HG02763 (cell line): ENCODE measurements around the gene MACROH2A2.
"Not testable (repeated sequence)": the region's sequence is repeated elsewhere in the genome, so short reads cannot be mapped to it uniquely, and the experiment has no call there.

Source experiments
- ATAC-seq: cut with Tn5 transposase; IDR thresholded peaks from one replicate; pipeline ENCODE4 v1.9.1; 2021; ENCODE audit warnings: mild to moderate bottlenecking, moderate library complexity; ENCODE audit not compliant: unreplicated experiment

The MACROH2A2 gene

DNA sequence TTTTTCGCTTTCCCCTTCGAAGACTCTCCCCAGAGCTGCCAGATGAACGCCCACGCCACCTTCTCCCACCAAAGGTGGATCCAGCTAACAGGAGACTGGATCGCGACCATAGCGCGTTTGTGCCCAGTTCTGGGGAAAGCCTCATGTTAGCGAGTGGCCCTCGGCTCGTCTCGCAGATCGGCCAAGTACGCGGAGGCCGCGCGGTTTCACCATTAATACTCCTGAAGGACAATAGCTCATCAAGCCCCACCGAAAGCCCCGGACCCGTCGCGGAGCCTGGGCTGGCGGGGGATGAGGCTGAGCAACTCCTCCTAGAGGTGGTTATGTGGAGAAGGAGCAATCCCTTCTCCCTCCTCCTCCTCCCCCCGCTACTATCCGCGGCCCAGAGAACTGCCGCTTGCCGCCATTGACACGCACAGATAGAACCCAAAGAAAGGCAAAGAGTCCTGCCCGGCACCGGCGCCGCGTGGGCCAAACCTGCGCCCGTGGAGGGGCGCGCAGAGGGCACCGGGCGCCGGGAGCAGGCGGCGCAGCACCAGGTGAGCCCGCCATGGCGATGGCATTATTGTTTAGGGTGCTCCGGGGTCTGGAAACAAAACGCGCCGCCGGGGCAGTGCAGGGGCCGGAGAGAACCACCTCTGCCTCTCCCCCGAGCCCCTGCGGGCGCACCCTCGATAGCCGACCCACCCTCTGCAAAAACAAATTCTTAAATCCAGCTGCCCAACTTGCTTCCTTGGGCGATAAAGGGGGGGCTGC, at the start of gene MACROH2A2:
Gene MACROH2A2 (plus strand): TSS at position 385 of the 756 bp plus-strand sequence. CDS start 22,813 bp downstream, outside the sequence.
- ATAC-seq, result no peak

DNA sequence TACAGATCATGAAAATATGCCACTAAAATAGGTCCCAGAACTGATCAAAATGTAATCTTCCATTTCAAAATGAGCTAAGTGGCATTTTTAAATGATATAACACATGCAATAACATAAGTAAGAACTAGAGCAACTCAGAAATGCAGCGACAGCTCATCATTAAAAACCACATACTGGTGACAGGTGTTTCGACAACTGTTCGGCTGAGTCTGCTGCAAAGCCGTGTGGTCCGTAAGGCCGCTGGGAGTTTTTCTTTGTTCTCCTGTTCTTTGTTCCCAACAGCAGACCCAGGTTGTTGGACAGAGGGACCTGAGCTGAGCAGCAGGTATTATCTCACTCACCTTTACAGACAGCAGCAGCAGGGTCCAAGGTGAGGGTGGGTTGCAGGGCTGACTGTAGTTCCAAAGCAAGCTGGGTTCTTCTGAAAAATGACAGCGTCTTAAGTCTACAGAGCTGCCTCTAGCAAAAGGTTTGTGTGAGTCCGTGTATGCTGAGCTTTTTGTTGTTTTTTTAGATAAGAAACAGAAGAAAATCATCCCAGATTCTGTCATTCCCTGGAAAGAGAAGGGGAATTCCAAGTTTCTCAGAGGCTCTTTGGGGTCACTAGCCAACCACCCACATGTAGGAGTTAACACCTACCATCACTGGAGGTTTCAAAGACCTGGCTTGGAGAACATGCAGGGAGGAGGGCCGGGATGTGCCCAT, 45.4 kb upstream of the MACROH2A2 start:
- no peak for ATAC-seq

GRCh38 chr10:70031215-70031614, 21.4 kb upstream of the MACROH2A2 start:
- no peak for ATAC-seq

- ATAC-seq, result no peak
These were observed 19.9 kb upstream of the MACROH2A2 start for GRCh38 chr10:70032667-70033289.

DNA sequence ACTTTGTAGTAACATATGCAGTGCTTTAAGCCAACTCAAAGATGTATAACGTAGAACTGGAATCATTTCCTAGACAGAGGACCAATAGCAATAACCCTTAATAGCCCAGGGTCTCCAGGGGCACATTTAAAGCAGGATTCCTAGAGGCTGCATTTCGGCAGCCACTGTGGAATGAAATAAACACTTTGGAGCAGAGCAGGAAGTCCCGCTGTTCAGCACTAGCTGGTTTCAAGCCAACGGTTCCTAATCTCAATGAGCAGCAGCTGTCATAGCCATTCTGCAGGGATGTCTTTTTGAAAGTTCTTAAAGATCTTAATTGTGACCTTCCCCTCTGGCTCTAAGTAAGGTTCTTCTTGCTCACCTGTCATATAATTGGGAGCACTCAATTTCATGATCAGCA, 18.4 kb upstream of the MACROH2A2 start:
- ATAC-seq, result no peak

DNA sequence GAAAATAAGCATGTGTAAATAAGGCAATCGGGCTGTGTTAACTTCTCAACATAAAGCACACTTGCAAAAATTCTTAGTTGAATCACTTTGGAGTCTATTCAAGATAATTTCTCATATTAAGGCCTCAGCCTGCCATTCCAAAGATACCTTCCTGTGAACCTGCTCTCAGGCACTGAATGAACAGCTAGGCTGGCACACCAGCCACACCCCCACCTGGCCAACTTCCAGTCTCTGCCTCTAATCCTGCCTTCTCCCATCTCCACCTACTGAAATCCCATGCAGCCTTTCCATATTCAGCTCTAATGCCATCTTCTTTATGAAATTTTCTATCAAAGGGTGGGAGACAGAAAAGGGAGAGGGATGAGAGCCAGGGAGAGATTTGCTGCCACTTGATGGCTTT, 17.1 kb upstream of the MACROH2A2 start:
- no peak for ATAC-seq

DNA sequence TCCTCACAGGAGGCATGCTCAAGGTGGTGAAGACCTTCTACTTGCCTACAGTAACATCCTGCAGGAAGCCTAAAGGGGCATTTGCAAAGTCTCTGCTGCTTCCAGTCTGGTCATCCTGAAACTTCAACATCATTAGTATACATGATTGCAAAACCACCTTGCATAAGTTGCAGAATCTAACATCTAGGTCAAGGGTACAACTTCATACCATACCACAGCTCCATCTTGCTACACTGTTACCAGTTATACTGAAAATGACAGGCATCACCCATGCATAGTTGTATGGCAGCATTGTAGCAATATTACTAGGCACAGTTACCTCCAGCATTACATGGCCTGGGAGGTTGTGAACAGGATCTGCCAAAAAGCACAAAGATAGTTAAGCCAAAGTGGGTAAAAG, 13.7 kb upstream of the MACROH2A2 start:
- ATAC-seq, result no peak

DNA sequence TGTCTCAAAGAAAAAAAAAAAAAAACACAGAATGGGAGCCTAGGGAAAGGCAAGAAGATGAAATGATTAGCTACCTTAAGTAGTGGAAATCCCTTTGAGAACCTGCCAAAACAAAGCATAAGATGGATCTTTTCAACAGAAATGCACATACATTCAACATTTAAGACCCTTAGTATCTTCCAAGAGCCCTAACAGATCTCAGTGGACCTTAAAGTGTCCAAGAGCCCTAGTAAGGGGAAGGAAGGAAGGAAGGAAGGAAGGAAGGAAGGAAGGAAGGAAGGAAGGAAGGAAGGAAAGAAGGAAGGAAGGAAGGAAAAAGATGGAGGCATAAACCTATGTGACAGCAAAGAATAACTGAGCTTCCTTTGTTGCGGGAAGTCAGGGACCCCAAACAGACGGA, 11.6 kb upstream of the MACROH2A2 start:
- ATAC-seq, result no peak

- not testable (repeated sequence) for ATAC-seq
These were observed 10.9 kb upstream of the MACROH2A2 start for GRCh38 chr10:70041739-70042138.

DNA sequence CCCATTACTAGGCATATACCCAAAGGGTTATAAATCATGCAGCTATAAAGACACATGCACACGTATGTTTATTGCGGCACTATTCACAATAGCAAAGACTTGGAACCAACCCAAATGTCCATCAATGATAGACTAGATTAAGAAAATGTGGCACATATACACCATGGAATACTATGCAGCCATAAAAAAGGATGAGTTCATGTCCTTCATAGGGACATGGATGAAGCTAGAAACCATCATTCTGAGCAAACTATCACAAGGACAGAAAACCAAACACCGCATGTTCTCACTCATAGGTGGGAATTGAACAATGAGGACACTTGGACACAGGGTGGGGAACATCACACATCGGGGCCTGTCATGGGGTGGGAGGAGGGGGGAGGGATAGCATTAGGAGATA, 5.6 kb upstream of the MACROH2A2 start:
- not testable (repeated sequence) for ATAC-seq

DNA sequence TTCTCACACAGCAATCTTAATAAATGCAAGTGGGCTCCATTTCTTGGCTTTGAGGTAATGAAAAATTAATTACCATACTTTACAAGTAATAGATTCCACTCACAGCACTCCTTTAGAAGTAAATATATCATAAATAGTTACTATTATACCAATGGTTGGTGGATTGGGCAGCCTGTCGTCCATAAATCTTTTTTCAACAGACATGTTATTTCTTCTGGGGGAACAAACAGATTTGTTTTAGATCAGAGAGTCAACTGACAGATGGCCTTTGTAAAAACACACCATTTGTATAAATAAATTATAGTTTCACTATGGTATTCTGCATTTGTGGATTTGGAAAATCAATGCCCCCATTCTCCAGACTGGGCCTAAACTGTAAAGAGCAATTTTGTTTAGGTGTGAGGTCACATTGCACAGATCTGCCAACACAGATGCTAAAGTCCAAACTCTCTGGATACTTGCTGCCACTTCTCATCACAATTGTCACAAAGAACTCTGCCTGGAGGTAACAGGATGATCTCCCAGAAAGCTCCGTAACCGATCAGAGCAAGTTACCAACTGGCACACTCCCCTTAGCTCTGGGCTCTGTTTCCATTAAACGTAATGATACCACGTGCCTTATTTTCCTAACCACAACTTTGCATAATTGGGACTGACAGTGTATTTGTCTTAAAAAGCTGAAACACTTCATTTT, 4.5 kb upstream of the MACROH2A2 start:
- no peak for ATAC-seq

DNA sequence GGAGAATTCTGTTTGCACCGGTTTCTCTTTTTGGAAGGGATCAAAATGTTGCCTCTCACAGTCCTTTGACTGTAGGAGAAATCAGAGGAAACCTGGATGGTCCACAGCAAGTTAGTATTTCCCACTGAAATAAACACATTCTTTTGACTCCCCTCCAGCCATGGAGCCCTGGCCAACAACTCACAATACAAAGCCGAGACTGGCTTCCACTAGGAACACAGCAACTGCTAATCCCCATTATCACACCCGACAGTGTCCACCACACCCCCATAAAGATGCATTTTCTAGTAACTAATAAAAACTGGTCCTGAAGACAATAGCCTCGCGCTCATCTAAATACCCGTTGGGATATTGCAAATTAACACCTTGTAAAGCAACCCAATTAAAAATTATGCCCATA, 798 bp upstream of the MACROH2A2 start:
- no peak for ATAC-seq

DNA sequence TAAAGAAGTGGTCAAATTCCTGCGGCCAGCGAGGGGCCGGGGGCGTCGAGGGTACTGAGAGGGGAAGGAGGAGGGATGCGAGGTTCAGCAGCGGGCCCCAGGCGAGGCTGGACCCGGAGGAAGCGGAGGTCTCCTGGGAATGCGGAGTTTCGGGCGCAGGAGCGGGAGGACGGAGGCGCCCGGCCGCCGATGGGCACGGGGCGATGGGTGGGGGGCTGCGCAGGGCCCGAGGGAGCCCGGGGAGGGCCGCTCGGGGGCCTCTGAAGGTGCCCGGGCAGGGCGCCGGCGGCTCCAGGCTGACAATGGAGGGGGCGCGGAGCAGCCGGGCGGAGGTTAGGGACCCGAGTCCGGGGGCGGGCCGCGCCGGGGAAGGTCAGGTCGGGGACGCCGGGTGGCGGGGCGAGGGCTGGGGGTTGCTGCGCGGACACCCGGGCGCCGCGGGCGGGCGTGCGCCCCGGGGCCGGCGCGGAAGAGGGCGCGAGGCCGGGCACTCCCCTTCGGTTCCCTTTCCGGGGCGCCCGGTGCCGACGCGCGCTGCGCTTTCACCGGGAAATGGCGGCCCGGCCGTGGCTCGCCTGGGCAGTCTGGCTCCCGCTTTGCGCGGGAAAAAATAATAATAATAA, 683 bp downstream of the MACROH2A2 start:
- no peak for ATAC-seq

- ATAC-seq, result no peak
These were observed 1.2 kb downstream of the MACROH2A2 start for GRCh38 chr10:70053841-70054288.

DNA sequence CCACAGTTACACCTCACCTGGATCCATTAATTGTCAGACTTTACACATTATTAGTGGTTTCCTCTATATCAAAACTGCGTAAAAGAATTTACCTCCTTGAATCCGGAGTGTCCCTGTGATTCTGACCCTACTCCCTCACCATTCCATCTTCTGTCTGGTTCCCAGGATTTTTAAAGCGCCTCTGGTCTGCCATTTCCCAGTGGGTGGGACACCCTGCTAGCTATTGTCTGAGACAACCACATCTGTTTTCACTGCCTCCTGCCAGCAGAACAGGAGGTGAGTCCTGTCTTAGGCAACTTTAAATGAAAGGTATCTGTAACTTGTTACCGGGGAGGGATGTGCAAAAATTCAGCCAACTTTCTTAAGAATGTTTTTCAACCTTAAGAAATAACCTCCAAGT, 2.3 kb downstream of the MACROH2A2 start:
- ATAC-seq, result no peak

GRCh38 chr10:70055550-70055949, 2.9 kb downstream of the MACROH2A2 start:
- no peak for ATAC-seq

GRCh38 chr10:70057306-70057705, 4.7 kb downstream of the MACROH2A2 start:
- ATAC-seq, result no peak

- no peak for ATAC-seq
These were observed 7.7 kb downstream of the MACROH2A2 start for GRCh38 chr10:70060389-70060788.

DNA sequence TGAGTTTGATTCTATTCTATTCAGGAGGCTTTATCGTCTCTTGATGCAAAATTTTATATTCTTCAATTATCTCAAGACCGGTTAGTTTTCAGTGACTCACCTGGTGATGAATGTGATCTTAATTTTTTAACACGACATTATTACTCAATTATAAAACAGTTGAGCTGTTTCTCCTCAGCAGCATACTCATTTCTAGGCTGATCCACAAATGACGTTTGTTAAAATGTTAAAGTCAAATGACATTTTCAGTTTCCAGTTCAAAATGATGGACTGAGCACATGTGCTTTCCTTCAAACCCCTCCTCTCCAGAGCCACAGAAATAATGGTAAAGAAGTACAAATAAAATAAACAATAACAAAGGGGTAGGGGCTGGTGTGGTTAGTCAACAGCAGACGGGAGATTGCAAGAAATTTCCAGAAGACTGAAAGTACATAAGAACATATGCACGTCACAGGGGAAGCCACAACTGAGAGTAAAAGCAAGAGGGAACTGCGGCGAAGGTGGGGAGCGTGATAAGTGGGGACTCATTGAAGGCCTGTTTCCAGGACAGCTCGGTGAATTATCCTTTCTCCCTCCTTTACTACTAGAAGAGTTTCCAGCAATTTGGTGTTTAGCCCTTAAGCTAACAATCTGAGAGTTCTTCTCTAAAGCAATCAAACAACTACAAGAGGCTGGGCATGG, 10.9 kb downstream of the MACROH2A2 start:
- ATAC-seq, result no peak

GRCh38 chr10:70064486-70064885, 11.8 kb downstream of the MACROH2A2 start:
- ATAC-seq, result no peak
